Left hindlimb (tissue), 1 donor: ENCODE measurements around the gene TSN.
"Not testable (repeated sequence)": the region's sequence is repeated elsewhere in the genome, so short reads cannot be mapped to it uniquely, and the experiment has no call there.

Experiments used
- DNase-seq: peaks from one replicate; pipeline ENCODE4 v3.0.0-alpha.2; 2018

The TSN gene

DNA sequence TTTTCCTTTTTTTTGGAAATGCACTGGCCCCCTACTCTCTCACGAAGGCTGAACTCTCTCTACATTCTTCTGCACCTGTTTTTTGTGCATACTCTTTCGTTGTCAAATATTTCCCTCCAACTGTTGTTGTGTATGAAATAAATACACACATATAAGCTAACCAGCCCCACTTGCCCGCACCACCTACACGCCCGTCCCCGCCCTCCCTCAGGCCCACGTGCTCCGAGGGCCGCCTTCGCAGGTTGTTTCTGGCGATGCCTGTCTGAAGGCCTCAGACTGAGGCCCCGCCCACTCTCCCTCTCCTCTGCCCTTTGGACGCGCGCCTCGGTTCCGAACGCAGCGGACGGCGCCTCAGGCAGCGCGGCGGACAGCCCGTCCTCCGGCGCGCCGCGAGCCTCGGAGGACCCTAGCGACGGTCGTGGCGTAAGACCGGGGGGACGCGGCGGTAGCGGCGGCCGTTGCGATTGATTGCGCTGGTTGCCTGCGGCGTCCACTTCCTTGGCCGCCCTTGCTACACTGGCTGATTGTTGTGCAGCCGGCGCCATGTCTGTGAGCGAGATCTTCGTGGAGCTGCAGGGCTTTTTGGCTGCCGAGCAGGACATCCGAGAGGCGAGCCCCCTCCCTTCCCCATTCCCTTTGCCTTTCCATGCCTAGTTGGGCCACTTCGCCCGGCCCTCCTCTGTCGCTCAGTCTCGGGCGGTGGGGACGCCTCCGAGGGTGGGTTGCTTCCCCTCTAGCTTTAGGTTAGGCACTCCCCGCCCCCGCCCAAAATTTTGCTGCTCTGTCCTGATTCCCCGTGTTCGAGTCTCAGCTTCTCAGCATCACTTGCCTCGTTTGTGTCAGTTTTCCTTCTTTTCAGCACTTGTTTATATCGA, at the start of gene TSN:
TSS of gene TSN (plus strand) at position 415 of the 875 bp plus-strand sequence. CDS start at position 544, 129 bp downstream.
- peak; percentile 97 for DNase-seq

GRCh38 chr2:121705958-121706357, 49.5 kb upstream of the TSN start:
- no peak for DNase-seq

- DNase-seq, result no peak
Observed at GRCh38 chr2:121707344-121707919, 48.0 kb upstream of the TSN start.

GRCh38 chr2:121707920-121708361, 47.5 kb upstream of the TSN start:
- no peak for DNase-seq

DNA sequence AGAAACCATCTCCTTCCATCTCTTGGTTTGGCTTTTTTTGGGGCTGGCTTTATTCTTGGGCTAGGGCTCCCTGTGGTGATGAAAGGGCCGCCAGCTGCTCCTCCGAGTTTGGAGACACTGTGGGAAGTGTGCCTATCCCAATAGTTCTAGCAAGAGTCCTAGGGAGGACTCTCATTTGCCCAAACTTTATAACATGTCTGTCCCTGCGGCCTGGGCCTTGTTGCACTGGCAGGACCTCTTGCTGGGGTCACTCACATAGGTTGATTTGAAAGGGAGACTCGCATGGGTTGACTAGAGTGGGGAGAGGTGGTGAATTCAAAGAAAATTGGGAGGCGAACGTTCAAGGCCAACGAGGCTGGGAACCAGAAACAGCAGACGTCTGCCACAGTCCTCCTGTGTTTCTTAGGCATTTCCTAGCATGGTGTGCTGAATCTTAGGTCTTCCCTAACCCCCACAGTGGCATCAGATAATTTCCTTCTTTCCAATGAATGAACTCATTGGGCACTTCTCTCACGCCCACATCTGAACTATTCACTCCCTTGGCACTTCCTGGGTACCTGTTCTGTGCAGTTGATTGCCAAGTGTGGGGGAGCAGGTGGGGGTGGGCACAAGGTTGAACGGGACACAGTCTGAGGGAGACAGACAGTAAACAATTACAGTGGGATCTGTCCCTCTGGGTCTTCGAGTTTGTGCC, 45.5 kb upstream of the TSN start:
- no peak for DNase-seq

DNA sequence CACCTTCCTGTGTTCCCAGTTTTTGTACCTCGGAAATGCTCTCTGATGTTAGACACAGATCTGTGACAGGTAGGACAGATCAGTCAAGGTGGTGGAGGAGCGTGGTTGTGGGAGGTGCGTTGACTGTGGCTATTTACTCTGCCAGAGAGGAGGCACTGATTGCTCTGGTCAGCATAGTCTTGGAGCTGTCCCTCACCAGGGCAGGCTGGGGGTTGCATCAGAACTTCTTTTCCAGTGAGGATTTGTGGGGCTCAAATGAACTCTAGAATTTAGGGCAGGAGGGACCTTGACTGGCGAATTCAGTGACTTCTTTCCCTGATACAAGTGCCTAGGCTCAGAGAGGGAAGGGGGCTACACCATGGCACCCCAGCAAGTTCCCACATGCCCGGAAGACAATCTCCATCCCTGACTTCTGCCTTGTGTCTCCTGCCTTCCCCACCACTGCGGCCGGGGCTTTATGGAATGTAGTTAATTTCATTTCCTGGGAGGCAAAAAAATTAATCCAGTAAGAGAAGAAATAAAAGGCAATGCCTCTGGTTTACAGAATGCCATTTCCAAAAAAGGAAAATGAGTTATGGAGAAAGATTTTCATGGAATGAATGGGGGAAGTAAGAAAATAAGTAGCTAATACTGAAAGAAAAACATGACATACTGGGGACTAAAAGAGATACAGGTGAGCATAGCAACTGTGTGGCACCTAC, 44.8 kb upstream of the TSN start:
- no peak for DNase-seq

- DNase-seq, result not testable (repeated sequence)
Observed at GRCh38 chr2:121711481-121711880, 44.0 kb upstream of the TSN start.

GRCh38 chr2:121716126-121716525, 39.3 kb upstream of the TSN start:
- no peak for DNase-seq

GRCh38 chr2:121717529-121717928, 37.9 kb upstream of the TSN start:
- DNase-seq, result no peak

DNA sequence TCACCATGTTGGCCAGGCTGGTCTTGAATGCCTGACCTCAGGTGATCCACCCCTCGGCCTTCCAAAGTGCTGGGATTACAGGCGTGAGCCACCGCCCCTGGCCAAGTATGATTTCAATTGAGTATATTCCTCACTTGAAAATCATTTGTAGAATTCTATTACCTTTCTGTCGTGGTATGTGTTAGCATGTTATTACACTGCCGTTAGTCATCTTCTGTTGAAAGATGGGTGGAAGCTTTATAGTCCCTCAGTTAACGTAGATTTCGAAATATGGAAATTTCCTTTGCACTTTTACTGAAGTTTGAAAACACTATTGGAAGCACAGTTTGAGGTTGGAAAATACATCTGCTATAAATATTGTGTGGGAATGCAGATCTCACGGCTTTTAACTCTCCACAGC, 33.5 kb upstream of the TSN start:
- DNase-seq, result no peak

DNA sequence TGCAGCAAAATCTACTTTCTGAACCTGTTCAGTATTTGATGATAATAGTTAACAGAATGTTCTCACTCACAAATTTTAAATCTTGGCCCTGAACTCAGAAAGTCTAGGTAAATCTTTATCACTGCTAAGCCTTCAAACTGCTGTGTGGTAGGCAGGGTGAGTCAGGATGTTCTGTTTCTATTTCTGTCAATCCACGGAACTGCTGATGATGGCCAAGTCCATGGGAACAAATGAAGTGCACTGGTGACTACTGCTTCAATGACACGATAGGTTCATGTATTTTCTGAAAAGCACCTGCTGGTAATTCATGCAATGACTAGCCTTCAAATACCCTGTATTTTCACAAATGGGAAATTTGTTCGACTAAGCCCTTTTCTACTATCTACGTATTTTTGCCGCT, 33.0 kb upstream of the TSN start:
- no peak for DNase-seq

- DNase-seq, result no peak
Observed at GRCh38 chr2:121723316-121723715, 32.1 kb upstream of the TSN start.

GRCh38 chr2:121727332-121727731, 28.1 kb upstream of the TSN start:
- DNase-seq, result no peak

DNA sequence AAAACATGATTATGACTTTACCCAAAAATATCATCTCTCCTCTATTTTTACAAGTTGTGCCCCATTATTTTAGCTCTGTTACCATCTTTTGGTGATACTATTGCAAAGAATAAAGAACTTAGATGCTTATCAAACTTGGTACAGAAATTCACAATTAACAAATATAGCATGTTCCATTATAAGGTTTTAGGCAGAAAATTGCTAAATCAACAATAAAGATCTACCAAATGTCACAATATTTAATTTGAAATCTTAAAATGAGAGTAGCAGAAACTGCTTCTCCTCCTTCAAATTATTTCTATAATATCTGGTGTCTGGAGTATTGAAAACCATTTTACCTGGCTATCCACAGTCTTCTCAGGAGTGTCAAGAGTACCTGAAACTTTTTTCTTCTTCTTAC, 27.5 kb upstream of the TSN start:
- DNase-seq, result no peak

GRCh38 chr2:121731366-121731765, 24.1 kb upstream of the TSN start:
- no peak for DNase-seq

DNA sequence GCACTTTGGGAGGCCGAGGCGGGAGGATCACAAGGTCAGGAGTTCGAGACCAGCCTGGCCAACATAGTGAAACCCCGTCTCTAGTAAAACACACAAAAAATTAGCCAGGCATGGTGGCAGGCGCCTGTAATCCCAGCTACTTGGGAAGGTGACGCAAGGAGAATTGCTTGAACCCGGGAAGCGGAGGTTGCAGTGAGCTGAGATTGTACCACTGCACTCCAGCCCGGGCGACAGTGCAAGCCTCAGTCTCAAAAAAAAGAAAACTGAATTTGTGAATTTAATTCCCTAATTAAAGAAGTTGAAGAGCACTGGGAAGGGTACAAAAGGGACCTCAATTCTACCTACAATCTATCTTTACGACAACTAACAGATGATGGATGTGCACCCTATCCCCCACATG, 20.9 kb upstream of the TSN start:
- not testable (repeated sequence) for DNase-seq

GRCh38 chr2:121735518-121736074, 19.9 kb upstream of the TSN start:
- DNase-seq, result no peak

DNA sequence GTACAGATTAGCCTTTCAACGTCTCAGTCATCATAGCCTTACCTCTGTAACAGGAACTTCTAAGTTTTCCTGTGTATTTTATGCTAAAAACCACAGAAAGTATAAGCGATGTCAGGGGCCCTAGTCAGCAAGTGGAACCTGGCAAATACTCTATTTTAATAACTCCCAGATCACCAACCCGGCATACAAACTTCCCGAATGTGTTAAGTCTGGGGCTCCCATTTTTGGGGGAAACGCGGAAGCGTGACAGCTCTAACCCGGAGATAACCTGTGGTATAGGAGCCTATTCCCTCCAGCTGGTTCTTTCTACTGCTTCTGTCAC, 19.4 kb upstream of the TSN start:
- no peak for DNase-seq

- DNase-seq, result peak; percentile 100
Observed at GRCh38 chr2:121736462-121737336, 18.8 kb upstream of the TSN start, which contains the start of gene NIFK. Gene NIFK, minus strand, starts transcription at chr2:121736875. Its CDS starts 25 bp downstream, at chr2:121736850.

DNA sequence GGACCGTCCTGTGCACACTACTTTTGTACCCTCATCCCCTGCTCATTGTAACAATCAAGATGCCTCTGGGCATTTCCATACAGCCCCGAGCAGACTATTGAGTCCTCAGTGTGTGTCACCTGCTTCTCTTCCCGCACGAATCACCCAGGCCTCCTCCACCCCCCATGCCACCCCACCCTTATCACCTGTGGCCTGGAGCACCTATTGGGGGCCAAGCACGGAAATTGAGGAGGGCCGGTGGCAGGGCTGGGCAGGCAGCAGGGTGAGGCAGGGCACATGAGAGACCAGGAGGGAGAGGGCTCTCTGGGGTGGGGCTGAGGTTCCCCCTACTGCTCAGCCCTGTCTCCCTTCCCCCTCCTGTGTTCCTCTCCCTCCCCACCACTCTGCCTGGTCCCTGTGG, 14.5 kb upstream of the TSN start:
- DNase-seq, result no peak

DNA sequence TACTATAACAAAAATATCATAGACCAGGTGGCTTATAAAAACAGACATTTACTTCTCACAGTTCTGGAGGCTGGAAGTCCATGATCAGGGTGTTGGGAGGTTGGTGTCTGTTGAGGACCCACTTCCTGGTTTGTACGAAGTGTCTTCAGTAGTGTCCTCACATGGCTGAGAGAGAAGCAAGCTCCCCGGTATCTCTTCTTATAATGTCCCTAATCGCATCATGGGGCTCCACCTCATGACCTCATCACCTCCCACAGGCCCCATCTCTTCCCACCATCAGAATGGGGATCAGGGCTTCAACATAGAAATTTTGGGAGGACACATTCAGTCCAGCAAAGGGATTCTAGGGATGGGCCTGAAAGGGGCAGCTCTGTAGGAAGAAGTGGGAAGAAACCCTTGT, 14.0 kb upstream of the TSN start:
- DNase-seq, result no peak

DNA sequence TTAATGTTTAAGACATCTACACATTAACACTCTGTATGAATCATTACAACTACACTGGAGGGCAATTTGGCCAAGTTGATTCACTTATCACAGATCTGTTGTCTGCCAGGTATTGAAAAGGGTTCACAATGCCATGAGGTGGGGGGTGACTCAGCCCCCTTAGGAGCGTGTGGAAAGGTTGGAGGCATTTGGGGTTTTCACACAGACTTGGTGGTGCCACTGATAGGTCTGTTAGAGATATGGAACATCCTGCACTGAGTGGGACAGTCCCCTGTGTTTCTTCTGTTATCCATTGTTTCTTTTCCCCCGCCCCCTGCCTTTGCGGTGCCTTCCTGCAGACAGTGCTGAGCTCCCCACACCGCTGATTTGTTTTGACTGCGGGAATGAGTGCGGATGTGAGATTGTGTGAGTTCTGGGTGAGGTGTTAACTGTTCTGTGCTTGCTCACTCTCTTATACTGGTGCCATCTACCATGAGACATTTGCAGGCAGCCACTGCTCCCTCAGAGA, 9.3 kb upstream of the TSN start:
- DNase-seq, result no peak
